Measurements from ENCODE around the gene TBCEL.

GRCh38 chr11:121039971-121040613 lies 16.2 kb downstream of the TBCEL start:
- TF ChIP-seq CTCF (optimal IDR thresholded peaks at IDR 0.05 in 1 of 3, IDR thresholded peaks at IDR 0.05 in 1 of 3, conservative IDR thresholded peaks at IDR 0.05 in 1 of 3; ENCODE audit: extremely low read depth in 1 of 3, insufficient read depth in 2 of 3, low read length in 3 of 3) (no peak), EZH2 (IDR thresholded peaks at IDR 0.05; ENCODE audit: low read length) (no peak)

Measured in keratinocyte (primary cell).